Measurements from ENCODE around the gene FRAS1. TPM values are rescaled to one million over a fixed set of nuclear protein-coding genes. Genes with fewer than 3 reads are reported as not detected.

Gene FRAS1
- total RNA-seq, 2 experiments from 2014 or later, result not detected

DNA sequence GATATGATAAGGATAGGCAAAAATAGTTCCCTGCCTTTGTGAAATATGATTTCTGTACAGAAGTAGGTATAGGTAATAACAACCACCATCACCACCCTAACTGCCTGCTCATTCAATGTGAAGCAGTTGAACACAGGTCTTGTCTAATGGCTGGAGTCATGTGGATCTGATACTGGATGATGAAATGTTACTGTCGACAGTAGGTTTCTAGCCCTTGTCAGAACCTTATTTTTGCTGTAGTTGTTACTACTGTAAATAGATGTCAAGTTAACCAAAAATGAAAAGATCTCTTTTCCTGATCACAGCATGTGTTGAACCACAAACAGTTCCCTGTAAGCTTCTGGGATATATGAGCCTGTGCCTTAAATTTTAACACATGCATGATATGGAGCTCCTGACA lies 142.9 kb downstream of the FRAS1 start:
- Mint-ChIP-seq H3K9me3 (peaks cover 2% of the 10 kb centered on the region), H3K4me1 (ENCODE audit: low read depth) (no peaks in the 10 kb centered on the region), H3K27me3 (peaks cover 4% of the 10 kb centered on the region), H3K27ac (no peak overlapping the region), H3K36me3 (ENCODE audit: low read depth) (no peaks in the 10 kb centered on the region), H3K4me3 (no peak overlapping the region)
- POLR2A ChIA-PET, result no interaction called here
- Histone ChIP-seq H3K4me1 (ENCODE audit: insufficient read depth, low read length) (no peaks in the 10 kb centered on the region), H3K36me3 (ENCODE audit: insufficient read depth, low read length) (no peaks in the 10 kb centered on the region), H3K4me3 (ENCODE audit: low read length) (no peak overlapping the region), H3K9me3 (ENCODE audit: control insufficient read depth in 1 of 2, insufficient read depth in 1 of 2, low read length in 2 of 2) (peaks cover 0 to 11% of the 10 kb centered on the region in 2 experiments), H3K27ac (ENCODE audit: low read depth in 1 of 2, low read length in 2 of 2) (no peak overlapping the region), H3K27me3 (ENCODE audit: control insufficient read depth in 1 of 2, insufficient read depth in 2 of 2, low read length in 2 of 2) (no peaks in the 10 kb centered on the region)
- ATAC-seq (ENCODE audit: poor library complexity), result no peak
- TF ChIP-seq, protein P1, sequence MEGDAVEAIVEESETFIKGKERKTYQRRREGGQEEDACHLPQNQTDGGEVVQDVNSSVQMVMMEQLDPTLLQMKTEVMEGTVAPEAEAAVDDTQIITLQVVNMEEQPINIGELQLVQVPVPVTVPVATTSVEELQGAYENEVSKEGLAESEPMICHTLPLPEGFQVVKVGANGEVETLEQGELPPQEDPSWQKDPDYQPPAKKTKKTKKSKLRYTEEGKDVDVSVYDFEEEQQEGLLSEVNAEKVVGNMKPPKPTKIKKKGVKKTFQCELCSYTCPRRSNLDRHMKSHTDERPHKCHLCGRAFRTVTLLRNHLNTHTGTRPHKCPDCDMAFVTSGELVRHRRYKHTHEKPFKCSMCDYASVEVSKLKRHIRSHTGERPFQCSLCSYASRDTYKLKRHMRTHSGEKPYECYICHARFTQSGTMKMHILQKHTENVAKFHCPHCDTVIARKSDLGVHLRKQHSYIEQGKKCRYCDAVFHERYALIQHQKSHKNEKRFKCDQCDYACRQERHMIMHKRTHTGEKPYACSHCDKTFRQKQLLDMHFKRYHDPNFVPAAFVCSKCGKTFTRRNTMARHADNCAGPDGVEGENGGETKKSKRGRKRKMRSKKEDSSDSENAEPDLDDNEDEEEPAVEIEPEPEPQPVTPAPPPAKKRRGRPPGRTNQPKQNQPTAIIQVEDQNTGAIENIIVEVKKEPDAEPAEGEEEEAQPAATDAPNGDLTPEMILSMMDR (IDR thresholded peaks at IDR 0.05), result no peak
- CTCF ChIA-PET, result no interaction called here
- DNase-seq, result no peak
- intact Hi-C loops (cut with DNase I, micrococcal nuclease), result no loop called here

DNA sequence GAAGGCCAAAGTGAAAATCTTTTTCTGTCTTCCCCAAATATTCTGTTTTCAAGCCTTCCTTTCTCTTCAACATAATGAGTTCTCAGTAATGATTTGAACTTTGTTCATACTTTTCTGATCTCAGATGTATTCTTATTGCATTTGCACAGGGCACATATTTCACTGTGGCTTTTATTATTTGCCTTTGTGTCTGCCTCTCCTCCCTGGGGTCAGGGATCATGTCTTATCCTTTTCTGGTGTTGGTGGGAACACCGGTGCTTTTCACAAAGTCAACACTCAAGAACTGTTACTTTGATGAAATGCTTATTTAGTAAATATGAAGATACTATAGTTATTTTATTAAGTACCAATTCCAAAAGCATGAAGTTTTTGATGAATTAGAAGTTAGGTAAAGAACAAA lies 143.8 kb downstream of the FRAS1 start:
- H3K27ac ChIP-seq (ENCODE audit: low read depth in 1 of 2, low read length in 2 of 2), result no peak overlapping the region
- Mint-ChIP-seq H3K27me3 (peaks cover 14% of the 10 kb centered on the region), H3K27ac (no peak overlapping the region), H3K9me3 (peaks cover 2% of the 10 kb centered on the region), H3K4me3 (no peak overlapping the region), H3K36me3 (ENCODE audit: low read depth) (no peaks in the 10 kb centered on the region), H3K4me1 (ENCODE audit: low read depth) (no peaks in the 10 kb centered on the region)
- TF ChIP-seq, protein P1 (IDR thresholded peaks at IDR 0.05), result no peak
- peaks cover 0 to 4% of the 10 kb centered on the region in 2 experiments for H3K9me3 ChIP-seq (ENCODE audit: control insufficient read depth in 1 of 2, insufficient read depth in 1 of 2, low read length in 2 of 2)
- no peaks in the 10 kb centered on the region for H3K27me3 ChIP-seq (ENCODE audit: control insufficient read depth in 1 of 2, insufficient read depth in 2 of 2, low read length in 2 of 2)
- DNase-seq (no peak), ATAC-seq (ENCODE audit: poor library complexity) (no peak)
- POLR2A ChIA-PET, result no interaction called here
- H3K4me1 ChIP-seq (ENCODE audit: insufficient read depth, low read length), result no peaks in the 10 kb centered on the region
- no peaks in the 10 kb centered on the region for H3K36me3 ChIP-seq (ENCODE audit: insufficient read depth, low read length)
- intact Hi-C loops (cut with DNase I, micrococcal nuclease), result no loop called here
- no peak overlapping the region for H3K4me3 ChIP-seq (ENCODE audit: low read length)
- CTCF ChIA-PET, result no interaction called here

DNA sequence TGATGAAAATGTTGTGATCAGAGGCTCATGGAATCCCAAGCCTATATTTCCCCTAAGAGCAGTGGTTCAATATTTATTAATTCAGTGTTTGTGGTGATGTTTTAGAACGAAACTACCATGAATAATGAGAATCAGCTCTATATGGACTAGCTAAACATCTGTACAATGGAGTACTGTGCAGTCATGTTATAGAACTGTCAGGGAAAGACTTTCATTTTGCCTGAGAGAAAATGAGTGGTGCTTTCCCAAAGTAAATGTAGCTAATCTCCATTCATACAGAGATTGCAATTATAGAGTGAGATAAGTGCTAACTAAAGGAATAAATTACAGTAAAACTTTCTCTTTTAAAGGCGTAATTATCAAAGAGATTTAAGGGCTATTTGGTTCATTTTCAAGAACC lies 147.1 kb downstream of the FRAS1 start:
- H3K4me3 Mint-ChIP-seq, result no peak overlapping the region
- TF ChIP-seq, protein P1 (IDR thresholded peaks at IDR 0.05), result no peak
- POLR2A ChIA-PET, result no interaction called here

More for the DNA sequence above, 147.1 kb downstream of the FRAS1 start:
- Histone ChIP-seq H3K27ac (ENCODE audit: low read depth in 1 of 2, low read length in 2 of 2) (no peak overlapping the region), H3K4me3 (ENCODE audit: low read length) (no peak overlapping the region), H3K9me3 (ENCODE audit: control insufficient read depth in 1 of 2, insufficient read depth in 1 of 2, low read length in 2 of 2) (peaks cover 0 to 4% of the 10 kb centered on the region in 2 experiments), H3K36me3 (ENCODE audit: insufficient read depth, low read length) (no peaks in the 10 kb centered on the region), H3K27me3 (ENCODE audit: control insufficient read depth in 1 of 2, insufficient read depth in 2 of 2, low read length in 2 of 2) (no peaks in the 10 kb centered on the region), H3K4me1 (ENCODE audit: insufficient read depth, low read length) (no peaks in the 10 kb centered on the region)
- peaks cover 17% of the 10 kb centered on the region for H3K27me3 Mint-ChIP-seq
- H3K27ac Mint-ChIP-seq, result no peak overlapping the region
- ATAC-seq (ENCODE audit: poor library complexity), result no peak
- H3K36me3 Mint-ChIP-seq (ENCODE audit: low read depth), result no peaks in the 10 kb centered on the region
- no peaks in the 10 kb centered on the region for H3K9me3 Mint-ChIP-seq
- no peak for DNase-seq
- CTCF ChIA-PET, result no interaction called here
- H3K4me1 Mint-ChIP-seq (ENCODE audit: low read depth), result no peaks in the 10 kb centered on the region
- intact Hi-C loops (cut with DNase I, micrococcal nuclease), result no loop called here

All from CD4-positive, alpha-beta T cell (primary cell).